Thyroid gland (tissue), 4 donors: ENCODE results near the gene PRB3.

Experiments used
- POLR2A ChIP-seq, 2 donors: fragments of 450-650 bp; IDR thresholded peaks; one replicate each; pipeline ENCODE4 v1.6.1; 2017; ENCODE audit warnings: antibody characterized with exemption in 2 of 2, mild to moderate bottlenecking in 2 of 2, moderate library complexity in 1 of 2
- TF ChIP-seq, protein P1 (sequence below), 6 experiments: fragments of 200-600 bp in 3 of 6; fragments of 450-650 bp in 3 of 6; sonication (generic) in 3 of 6; IDR thresholded peaks; one replicate each; pipeline ENCODE4 v1.5.1; 2016 to 2019; ENCODE audit warnings: antibody characterized with exemption in 6 of 6, mild to moderate bottlenecking in 2 of 6, inconsistent platforms in 1 of 6, moderate library complexity in 1 of 6

DNA sequence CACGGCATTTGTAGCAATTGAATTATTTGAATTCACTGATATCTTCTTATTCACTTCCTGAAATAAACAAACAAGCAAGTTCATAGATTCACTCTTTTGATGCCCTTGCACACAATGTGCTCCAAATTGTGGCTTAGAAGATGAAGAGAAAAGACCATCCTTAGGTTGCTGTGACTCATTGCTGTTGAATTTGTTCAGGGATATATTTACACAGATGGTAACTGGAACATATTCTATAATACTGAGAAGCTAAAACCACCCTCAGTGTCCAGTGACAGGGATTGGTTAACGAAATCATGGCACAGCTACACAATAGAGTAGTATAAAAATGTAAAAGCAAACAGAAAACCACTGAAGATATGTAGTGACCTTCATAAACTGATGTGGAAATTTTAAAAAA lies 37.6 kb upstream of the PRB3 start:
- TF ChIP-seq, protein P1, sequence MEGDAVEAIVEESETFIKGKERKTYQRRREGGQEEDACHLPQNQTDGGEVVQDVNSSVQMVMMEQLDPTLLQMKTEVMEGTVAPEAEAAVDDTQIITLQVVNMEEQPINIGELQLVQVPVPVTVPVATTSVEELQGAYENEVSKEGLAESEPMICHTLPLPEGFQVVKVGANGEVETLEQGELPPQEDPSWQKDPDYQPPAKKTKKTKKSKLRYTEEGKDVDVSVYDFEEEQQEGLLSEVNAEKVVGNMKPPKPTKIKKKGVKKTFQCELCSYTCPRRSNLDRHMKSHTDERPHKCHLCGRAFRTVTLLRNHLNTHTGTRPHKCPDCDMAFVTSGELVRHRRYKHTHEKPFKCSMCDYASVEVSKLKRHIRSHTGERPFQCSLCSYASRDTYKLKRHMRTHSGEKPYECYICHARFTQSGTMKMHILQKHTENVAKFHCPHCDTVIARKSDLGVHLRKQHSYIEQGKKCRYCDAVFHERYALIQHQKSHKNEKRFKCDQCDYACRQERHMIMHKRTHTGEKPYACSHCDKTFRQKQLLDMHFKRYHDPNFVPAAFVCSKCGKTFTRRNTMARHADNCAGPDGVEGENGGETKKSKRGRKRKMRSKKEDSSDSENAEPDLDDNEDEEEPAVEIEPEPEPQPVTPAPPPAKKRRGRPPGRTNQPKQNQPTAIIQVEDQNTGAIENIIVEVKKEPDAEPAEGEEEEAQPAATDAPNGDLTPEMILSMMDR (IDR thresholded peaks at IDR 0.05), result no peak
- TF ChIP-seq POLR2A (IDR thresholded peaks at IDR 0.05), result no peak
